Activated T-cell treated with anti-CD3 and anti-CD28 coated beads, Interleukin-2, amount 50 U/mL, for 1 hour (primary cell): Measurements from ENCODE around the gene VRK1.

Source experiments
- DNase-seq: peaks from one replicate; pipeline ENCODE4 v3.0.0-alpha.2; 2020

VRK1 gene

DNA sequence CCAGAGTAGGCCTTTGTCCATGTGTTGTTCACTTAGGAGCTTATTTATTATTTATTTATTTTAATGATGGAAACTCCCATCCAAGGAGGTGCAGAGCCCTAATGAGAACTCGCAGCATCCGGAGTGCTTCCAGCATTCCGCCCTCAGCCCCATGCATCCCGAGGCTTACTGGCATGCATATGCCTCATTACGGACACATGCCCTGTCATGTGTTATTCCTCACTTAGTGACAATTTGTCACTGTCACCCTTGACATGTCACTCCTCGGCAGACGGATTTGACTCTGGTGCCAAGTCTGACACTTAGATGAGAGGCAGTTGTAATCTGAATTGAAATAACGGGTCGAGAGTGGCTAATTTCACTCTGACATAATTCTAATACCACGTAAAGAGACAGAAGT is 132.8 kb downstream of the VRK1 start:
- DNase-seq = no peak

DNA sequence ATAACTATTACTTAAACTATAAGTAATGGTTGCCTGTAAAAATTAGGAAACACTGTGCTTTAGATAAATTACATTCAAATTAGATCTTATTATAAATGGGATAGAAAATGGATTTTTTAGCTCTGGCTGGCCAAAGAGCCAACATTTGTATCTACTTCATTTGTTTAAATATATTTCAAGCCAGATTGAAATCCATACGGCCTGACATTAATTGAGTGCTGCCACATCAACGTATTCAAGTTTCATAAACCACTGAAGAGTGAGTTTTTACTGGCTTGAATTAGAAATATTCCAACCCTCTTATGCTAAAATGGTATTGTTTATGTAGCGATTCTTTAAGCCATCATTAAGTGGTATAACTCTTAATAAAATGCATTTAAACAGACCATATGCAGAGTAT is 133.3 kb downstream of the VRK1 start:
- no peak for DNase-seq
